Suprapubic skin (tissue), 3 donors: ENCODE results near the gene GSK3A.

ENCODE experiments used
- EP300 ChIP-seq: sonication (generic); formaldehyde crosslinking; IDR thresholded peaks from one replicate; pipeline ENCODE4 v1.6.1; 2017; ENCODE audit warnings: antibody characterized with exemption
- POLR2A ChIP-seq, 2 donors: fragments of 450-650 bp; IDR thresholded peaks; one replicate each; pipeline ENCODE4 v1.6.1; 2017; ENCODE audit warnings: antibody characterized with exemption in 2 of 2, mild to moderate bottlenecking in 2 of 2, moderate library complexity in 2 of 2
- TF ChIP-seq, protein P1 (sequence below), 2 donors: fragments of 200-600 bp in 1 of 2; fragments of 450-650 bp in 1 of 2; sonication (generic) in 1 of 2; IDR thresholded peaks; one replicate each; pipeline ENCODE4 v1.5.1; 2016 to 2019; ENCODE audit warnings: antibody characterized with exemption in 2 of 2, mild to moderate bottlenecking in 1 of 2, moderate library complexity in 1 of 2

DNA sequence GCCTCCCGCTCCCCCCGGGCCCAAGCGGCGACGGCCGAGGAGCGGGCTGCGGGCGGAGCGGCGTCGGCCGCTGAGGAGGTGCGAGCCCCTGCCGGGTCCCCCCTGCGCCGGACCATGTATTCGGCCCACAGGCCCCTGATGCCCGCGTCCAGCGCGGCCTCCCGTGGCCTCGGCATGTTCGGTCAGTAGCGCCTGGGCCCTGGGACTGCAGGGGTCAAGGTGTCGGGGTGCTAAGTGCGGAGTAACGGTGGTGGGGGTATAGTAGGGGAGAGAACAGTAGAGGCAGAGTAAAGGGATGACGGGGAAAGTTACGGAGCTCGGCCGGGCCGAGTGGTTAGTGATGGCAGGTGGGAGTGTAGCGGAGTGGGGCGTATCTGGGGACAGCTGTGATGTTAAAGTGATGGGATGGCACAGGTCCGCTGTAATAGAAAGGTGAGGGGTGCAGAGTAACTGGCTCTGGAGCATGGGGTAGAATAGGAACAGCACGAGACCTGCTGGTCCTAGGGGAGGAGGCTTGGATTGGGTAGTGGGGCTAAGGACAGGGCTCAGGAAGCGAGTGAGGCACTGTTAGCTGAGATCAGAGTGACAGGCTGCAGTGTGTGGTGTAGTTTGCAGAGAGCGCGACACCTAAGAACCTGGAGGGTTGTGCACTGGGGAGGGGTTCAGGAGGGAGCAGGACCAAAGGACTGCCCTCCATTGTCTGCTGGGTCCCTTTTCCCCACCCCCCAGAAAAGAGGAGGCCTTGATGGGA is 42.4 kb upstream of the GSK3A start:
- TF ChIP-seq, protein P1, sequence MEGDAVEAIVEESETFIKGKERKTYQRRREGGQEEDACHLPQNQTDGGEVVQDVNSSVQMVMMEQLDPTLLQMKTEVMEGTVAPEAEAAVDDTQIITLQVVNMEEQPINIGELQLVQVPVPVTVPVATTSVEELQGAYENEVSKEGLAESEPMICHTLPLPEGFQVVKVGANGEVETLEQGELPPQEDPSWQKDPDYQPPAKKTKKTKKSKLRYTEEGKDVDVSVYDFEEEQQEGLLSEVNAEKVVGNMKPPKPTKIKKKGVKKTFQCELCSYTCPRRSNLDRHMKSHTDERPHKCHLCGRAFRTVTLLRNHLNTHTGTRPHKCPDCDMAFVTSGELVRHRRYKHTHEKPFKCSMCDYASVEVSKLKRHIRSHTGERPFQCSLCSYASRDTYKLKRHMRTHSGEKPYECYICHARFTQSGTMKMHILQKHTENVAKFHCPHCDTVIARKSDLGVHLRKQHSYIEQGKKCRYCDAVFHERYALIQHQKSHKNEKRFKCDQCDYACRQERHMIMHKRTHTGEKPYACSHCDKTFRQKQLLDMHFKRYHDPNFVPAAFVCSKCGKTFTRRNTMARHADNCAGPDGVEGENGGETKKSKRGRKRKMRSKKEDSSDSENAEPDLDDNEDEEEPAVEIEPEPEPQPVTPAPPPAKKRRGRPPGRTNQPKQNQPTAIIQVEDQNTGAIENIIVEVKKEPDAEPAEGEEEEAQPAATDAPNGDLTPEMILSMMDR (IDR thresholded peaks at IDR 0.05), result no peak
- no peak for TF ChIP-seq EP300
- no peak for TF ChIP-seq POLR2A (IDR thresholded peaks at IDR 0.05)
